ENCODE results near the gene AJM1. TPM values are rescaled to one million over a fixed set of nuclear protein-coding genes. Genes with fewer than 3 reads are reported as not detected.
"Not testable (repeated sequence)": the region's sequence is repeated elsewhere in the genome, so short reads cannot be mapped to it uniquely, and the experiment has no call there.

The AJM1 gene
- polyA plus RNA-seq, 1 donor, result 1.00 TPM

DNA sequence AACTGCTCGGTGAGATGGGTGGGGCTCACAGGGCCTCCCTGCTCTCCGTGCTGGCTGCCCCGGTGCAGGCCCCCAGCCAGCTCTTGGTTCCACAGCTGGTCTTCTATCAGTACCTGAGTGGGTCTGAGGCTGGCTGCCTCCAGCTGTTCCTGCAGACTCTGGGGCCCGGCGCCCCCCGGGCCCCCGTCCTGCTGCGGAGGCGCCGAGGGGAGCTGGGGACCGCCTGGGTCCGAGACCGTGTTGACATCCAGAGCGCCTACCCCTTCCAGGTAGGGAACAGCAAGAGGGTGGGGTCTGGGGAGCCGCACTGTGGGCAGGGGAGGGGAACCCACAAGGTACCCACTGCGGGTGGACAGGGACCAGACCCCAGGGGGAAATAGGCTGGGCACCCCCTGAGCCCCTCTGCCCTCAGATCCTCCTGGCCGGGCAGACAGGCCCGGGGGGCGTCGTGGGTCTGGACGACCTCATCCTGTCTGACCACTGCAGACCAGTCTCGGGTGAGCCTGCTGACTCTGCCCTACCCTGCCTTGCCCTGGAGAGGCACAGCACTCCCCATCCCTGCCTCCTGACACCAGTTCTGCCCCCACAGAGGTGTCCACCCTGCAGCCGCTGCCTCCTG is 12.7 kb downstream of the AJM1 start:
- DNase-seq, result no peak

DNA sequence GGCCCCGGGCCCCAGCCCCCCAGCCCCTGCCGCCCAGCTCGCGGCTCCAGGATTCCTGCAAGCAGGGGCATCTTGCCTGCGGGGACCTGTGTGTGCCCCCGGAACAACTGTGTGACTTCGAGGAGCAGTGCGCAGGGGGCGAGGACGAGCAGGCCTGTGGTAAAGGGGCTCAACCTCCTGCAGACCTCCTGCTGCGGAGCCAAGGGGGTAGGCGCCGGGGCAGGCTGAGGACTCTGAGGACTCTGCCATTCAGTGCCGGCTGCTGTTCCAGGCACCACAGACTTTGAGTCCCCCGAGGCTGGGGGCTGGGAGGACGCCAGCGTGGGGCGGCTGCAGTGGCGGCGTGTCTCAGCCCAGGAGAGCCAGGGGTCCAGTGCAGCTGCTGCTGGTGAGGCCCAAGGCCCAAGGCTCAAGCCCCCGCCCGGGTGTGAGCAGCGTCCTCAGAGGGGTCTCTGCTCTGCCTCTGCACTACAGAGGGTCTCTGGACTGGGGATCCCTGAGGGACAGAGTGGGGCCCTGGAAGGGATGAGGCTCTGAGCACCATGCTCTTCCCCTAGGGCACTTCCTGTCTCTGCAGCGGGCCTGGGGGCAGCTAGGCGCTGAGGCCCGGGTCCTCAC is 13.3 kb downstream of the AJM1 start:
- DNase-seq, result no peak

DNA sequence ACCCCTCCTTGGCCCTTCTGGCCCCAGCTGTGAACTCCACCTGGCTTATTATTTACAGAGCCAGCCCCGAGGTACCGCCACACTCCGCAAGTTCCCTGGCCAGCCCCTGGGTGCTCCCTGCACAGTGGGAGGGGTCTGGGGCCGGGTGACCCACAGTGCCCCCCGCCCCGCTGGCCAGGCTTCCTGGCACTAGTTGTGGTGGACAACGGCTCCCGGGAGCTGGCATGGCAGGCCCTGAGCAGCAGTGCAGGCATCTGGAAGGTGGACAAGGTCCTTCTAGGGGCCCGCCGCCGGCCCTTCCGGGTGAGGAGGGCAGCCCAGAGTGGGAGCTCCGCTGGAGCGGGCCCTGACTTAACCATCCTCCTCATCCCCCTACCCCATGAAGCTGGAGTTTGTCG is 13.8 kb downstream of the AJM1 start:
- no peak for DNase-seq

DNA sequence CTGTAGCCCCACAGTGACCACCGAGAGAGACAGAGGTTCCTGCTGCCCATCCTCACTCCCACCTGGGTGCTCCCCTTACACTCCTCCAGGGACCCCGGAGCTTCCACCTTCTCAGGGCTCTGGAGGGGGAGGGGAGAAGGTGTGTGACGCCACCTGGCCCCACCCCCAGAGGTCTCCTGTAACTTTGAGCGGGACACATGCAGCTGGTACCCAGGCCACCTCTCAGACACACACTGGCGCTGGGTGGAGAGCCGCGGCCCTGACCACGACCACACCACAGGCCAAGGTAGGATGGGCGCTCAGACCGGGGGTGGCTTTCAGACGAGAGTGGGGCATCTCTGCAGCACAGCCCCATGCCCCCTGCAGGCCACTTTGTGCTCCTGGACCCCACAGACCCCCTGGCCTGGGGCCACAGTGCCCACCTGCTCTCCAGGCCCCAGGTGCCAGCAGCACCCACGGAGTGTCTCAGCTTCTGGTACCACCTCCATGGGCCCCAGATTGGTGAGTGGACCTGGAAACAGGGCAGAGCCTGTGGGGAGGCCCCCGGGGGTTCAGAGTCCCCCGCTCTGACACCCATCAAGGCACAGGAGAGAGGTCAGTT is 14.4 kb downstream of the AJM1 start:
- DNase-seq, result no peak

DNA sequence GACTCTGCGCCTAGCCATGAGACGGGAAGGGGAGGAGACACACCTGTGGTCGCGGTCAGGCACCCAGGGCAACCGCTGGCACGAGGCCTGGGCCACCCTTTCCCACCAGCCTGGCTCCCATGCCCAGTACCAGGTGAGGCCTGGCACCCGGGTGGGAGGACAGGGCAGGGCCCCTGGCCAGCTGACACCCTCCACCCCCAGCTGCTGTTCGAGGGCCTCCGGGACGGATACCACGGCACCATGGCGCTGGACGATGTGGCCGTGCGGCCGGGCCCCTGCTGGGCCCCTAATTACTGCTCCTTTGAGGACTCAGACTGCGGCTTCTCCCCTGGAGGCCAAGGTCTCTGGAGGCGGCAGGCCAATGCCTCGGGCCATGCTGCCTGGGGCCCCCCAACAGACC is 14.9 kb downstream of the AJM1 start:
- no peak for DNase-seq

DNA sequence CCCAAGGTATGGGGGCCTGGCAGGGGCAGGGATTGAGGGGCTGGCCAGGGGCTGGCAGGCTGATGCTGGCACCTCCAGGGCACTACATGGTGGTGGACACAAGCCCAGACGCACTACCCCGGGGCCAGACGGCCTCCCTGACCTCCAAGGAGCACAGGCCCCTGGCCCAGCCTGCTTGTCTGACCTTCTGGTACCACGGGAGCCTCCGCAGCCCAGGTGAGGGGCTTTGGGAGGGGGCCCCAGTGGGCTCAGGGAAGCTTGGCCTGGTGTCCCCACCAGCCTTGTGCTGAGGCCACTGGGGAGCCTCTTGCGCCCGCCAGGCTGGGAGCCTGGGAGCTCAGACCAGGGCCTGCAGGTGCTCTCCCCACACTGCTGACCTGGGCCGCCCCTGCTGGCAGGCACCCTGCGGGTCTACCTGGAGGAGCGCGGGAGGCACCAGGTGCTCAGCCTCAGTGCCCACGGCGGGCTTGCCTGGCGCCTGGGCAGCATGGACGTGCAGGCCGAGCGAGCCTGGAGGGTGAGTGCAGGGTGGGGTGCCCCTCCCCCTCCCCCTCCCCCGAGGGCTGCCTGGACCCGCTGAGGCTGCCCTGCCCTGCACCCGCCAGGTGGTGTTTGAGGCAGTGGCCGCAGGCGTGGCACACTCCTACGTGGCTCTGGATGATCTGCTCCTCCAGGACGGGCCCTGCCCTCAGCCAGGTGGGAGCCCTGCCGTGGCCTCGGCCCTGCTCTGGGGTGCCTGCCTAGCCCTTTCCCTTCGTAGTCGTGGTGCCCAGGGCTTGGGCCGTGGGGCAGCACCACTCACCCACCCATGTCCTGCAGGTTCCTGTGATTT is 15.5 kb downstream of the AJM1 start:
- no peak for DNase-seq

DNA sequence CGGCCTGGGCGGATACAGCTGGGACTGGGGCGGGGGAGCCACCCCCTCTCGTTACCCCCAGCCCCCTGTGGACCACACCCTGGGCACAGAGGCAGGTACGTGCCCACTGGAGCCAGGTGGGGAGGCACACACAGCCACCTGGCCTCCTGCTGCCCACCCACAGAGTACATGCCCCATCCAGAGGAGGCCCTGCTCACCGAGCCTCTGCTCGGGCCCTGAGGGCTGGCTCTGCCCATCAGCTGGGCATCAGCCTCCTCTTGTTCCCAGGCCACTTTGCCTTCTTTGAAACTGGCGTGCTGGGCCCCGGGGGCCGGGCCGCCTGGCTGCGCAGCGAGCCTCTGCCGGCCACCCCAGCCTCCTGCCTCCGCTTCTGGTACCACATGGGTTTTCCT is 16.2 kb downstream of the AJM1 start:
- no peak for DNase-seq

DNA sequence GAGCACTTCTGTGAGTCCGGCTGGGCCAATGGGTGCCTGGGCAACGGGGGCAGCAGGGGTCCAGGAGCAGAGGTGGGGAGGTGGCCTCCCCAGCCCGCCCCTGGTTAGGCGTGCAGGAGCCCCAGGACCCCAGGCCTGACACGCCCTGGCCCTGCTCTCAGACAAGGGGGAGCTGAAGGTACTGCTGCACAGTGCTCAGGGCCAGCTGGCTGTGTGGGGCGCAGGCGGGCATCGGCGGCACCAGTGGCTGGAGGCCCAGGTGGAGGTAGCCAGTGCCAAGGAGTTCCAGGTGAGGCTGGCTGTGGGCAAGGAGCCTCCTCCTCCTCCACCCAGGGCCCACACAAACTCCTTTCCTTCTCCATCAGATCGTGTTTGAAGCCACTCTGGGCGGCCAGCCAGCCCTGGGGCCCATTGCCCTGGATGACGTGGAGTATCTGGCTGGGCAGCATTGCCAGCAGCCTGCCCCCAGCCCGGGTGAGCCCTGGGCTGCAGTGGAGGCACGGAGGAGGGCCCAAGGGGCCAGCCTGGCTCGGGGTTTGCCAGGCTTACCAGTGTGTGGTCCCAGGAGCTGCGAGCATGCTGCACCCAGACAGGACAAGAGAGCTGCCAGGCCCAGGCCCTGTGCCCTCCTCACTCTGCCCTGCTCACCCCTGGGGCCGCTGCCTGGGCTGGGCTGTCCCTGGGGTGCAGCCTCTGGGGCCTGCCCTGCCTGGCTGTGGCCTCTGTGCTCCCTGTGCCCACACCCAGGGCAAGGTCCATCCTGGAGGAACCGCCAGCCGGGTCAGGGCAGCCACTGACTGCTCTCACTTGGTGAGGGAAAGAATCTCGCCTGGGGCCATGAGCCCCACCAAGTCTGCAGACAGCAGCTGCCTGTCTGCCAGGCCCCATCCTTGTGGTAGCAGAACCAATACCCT is 16.8 kb downstream of the AJM1 start:
- DNase-seq, result no peak

DNA sequence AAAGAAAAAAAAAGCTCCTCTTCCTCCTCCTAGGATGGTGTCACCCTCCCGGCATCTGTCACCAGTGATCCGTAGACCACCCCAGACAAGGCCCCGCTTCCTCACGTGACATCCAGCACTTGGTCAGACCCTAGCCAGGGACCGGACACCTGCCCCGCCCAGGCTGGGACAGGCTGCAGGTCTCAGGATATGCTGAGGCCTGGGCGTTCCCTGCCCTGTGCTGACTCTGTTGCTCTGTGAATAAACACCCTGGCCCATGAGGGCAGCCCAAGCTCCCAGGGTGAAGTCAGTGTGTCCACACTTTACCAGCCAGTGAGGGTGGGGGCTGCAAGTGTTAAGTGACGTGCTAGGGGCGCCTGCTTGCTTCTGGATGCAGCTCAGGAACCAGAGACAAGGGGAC is 18.3 kb downstream of the AJM1 start:
- no peak for DNase-seq

DNA sequence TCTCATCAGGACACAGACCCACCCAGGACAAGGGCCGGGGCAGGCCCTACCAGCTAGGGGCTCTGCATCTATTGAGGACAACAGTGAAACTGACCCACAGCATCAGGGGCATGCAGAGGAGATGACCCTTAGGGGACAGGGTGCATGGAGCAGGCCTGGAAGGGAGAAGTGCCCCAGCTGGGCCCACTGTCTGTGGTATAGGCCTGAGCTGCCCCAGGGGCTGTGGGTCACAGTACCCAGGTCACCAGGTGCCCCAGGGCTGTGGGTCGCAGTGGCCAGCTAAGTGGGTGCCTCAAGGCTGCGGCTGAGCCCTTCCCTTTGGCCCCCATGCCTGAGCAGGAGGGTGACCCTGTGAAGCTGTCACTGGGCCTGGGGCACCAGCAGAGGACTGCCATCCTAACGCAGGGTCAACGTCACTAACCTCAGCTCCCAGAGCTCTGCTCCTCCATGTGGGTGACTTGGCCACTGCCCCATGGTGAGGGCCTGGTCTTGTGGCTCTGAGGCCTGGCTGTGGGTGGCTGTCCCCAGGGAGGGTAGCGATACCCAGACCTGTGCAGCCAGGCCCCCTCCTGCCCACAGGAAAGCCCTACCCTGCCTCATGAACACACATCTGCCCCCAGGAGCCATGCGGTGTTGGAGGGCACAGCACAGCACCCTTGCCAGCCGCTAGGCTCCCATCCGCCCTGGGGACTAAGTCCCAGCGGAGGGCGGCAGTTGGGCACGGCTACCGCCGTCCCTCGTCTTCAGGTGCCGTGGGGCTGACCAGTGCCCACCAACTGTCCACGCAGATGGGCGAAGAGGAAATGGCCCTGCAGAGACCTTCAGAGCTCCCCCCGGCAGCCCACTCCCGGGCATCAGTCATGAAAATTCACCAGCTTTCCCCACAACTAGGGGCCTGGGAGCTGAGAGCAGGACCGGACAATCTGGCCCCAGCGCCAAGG is 18.9 kb downstream of the AJM1 start:
- no peak for DNase-seq

DNA sequence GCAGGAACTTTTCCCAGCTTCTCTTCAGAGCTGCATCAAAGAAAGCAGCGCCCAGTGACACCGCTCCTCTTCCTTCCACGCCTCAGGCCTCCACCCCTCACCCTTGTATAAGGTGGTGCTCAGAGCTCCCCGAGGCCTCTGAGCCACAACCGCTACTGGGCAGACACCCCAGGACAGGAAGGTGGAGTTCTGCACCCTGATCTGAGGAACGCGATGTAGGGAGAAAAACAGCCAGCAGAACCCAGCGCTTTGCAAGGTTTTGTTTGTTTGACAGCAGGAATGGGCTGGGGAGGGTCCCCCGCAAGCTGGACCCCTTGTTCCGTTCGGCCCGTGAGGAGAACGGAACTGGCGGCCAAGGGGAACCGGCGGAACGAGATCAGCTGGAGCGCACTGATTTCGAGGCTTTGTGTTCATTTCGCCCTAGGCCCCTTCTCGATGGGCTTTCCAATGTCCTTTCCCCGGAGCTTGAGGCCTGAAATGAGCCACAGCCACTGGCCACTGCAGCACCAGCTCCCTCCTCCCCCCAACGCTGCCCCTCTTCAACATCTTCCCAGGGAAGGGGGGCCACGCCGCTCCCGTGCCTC is 19.7 kb downstream of the AJM1 start:
- no peak for DNase-seq

DNA sequence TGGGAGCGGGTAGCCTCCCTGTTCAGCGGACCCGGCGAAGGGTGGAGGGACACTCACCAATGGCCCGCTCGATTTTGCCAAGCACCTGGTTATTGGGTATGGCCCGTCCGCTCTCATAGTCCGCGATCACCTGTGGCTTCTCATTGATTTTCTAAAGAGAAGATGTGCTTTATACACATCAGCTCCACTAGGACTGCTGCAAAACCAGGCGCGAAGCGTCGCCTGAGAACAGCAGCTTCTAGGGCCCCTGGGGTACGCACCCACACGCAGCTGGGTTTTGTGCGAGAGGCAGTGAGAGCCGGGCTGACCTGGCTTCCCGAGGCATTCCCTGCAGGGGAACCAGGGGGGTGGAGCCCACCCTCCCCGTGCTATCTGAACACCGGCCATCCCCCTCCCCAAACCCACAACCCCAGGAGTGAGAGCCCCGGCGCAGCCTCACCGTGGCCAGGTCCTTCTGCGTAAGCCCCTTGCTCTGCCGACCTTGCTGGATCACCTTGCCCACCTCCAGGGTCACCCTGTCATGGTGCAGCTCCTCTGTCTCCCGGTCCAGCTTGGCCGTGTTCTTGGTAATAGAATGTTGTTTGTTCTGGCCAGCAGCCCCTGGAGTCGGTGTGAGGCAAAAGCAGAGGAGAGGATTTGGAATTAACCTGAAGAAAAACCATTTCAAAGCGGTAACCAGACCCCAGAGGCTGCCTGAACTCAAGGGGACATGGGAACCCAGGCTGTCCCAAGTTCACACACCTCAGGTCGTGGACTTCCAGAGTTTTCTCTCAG is 20.8 kb downstream of the AJM1 start:
- DNase-seq, result no peak

DNA sequence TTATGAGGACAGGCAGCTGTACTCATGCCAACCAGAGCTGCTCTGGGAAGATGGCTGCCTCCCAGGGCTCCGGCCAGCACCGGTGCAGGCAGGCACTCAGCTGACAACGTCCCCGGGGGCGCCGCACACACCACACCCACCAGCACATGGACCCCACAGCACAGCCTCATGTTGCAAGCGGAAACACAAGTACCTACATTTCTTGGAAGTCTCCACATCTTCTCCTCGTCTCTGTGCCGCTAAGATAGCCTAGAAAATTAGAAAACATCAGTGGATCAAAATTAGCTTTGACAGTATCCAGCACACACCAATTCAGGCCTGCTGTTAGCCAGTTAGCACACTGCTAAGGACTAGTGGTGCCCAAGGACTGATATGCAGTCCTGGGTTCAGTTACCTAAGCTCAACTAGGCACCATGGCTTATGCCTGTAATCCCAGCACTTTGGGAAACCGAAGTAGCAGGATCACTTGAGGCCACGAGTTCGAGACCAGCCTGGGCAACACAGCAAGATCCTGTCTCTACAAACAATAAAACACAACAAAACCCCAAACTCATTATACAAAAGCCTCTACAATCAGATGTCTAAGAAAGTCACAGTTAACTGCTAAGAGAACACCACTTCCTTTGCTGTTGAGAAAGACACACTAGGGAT is 21.5 kb downstream of the AJM1 start:
- no peak for DNase-seq

DNA sequence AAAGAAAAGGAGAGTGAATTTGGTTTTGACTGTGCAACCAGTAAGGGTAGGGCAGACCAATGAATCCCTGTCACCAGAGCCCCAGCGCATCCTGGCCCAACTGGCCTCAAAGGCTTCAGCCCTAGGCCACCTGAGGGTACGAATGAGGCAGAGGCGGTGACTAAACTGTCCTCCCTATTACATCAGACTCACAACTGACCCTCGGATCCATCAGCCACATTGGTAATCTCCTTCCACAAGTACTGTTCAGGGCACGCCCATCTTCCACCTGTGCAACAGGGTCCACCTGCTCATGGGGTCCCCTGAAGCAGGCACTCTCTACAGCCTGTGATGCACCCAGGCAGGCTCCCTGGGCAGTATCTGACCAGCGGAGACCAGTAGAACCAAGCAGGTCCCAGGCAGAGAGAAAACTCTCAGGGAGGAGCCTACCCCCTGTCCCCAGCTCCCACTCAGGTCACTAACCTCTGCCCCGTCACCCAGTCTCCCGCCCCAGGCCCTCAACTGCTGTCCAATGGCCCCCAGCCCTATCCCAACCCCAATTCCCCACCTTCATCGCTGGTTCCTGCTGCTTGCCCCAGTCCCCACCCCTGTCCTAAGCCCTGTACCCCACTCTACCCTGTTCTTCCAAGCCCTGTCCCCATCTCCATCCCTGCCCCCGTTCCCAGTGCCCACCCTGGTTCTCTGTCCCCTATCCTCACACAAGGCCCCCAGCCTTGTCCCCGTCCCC is 22.9 kb downstream of the AJM1 start:
- no peak for DNase-seq

DNA sequence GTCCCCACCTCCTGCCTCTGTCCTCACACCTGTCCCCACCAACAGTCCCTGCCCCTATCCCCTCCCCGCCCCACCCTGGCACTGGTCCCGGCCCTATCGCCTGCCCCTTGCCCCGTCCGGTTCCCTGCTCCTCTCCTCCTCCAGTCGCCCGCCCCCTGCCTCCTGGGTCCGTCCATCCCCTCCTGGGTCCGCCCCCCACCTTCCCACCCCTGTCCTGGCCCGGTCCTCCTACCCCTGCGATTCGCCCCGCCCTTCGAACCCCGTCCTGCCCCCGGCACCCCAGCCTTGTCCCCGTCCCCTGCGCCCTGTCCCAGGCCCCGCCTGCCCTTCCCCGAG is 23.5 kb downstream of the AJM1 start:
- no peak for DNase-seq

DNA sequence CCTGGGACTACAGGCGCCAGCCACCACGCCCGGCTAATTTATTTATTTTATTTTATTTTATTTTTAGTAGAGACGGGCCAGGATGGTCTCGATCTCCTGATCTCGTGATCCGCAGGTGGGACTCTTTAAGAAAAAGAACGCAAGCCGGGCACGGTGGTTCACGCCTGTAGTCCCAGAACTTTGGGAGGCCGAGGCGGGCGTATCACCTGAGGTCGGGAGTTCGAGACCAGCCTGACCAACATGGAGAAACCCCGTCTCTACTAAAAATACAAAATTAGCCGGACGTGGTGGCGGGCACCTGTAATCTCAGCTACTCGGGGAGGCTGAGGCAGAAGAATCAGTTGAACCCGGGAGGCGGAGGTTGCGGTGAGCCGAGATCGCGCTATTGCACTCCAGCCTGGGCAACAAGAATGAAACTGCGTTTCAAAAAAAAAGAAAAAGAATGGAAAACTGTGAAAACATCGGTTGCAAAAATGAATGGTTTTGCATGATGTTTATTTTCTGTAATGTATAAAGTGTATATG is 24.7 kb downstream of the AJM1 start:
- DNase-seq, result not testable (repeated sequence)

DNA sequence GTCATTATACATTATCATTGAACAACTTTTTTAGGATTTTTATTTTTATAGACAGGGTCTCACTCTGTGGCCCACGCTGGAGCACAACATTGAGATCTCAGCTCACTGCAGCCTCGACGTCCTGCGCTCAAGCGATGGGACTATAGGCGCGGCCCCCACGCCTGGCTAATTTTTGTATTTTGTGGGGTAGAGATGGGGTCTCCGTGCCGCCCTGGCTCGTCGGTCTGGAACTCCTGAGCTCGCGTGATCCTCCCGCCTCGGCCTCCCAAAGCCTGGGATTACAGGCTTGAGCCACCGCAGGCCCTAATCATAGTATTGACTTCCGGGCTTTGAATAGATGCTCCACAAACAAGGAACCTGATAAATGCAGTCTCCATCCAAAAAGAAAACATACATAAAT is 25.2 kb downstream of the AJM1 start:
- DNase-seq, result no peak

DNA sequence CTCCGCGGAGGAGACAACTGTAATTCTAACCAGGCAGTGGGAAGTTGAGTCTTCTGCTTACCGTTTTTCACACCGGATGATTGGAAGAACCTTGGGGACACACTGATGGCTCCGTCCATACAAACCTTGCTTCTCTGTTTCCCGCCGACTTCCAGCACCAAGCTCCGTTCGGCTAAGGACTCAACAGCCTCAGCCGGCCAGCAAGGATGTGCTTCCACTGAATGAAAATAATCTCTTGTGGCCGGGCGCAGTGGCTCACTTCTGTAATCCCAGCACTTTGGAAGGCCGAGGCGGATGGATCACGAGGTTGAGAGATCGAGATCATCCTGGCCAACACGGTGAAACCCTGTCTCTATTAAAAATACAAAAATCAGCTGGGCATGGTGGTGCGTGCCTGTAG is 25.6 kb downstream of the AJM1 start:
- no peak for DNase-seq
